SK-N-SH (cell line): Measurements from ENCODE around the gene PEX13. TPM values are rescaled to one million over a fixed set of nuclear protein-coding genes. Genes with fewer than 3 reads are reported as not detected.

Source experiments
- CTCF ChIA-PET: fragments of 300-600, 350-600 bp; formaldehyde crosslinking; extraction: SDS; loops from one replicate; lab custom pipeline; 2021; lab: Yijun Ruan, JAX
- POLR2A ChIA-PET: fragments of 350-600 bp; sonication (Branson Sonifier 250); formaldehyde crosslinking; extraction: SDS; loops from one replicate; lab custom pipeline; 2020; ENCODE audit warnings: antibody characterized with exemption, inconsistent platforms; lab: Yijun Ruan, JAX
- DNase-seq: peaks from one replicate; pipeline ENCODE4 v3.0.0; 2012
- H2AFZ ChIP-seq: fragments of 200-600 bp; sonication (generic); 2 replicates; pipeline ENCODE4 v1.8.1; 2016; ENCODE audit warnings: antibody characterized with exemption, mild to moderate bottlenecking, low read depth
- H3F3A ChIP-seq: fragments of 200-600 bp; sonication (generic); replicated peaks from 2 replicates; pipeline ENCODE3; 2016; ENCODE audit warnings: antibody characterized with exemption, mild to moderate bottlenecking; ENCODE audit not compliant: insufficient read depth
- H3K27ac ChIP-seq, 2 experiments: fragments of 200-500 bp in 1 of 2; fragments of 200-600 bp in 1 of 2; sonication (Bioruptor generic) in 1 of 2; sonication (generic), shearing (Covaris generic) in 1 of 2; 2 replicates each; pipeline versions ENCODE4 v1.5.1 to v1.6.1; 2014 to 2016; ENCODE audit warnings: low read depth in 2 of 2, inconsistent platforms in 1 of 2, low read length in 1 of 2, mild to moderate bottlenecking in 1 of 2, mixed read lengths in 1 of 2
- H3K27me3 ChIP-seq: fragments of 200-600 bp; sonication (generic), shearing (Covaris generic); 2 replicates; pipeline ENCODE4 v1.6.1; 2016; ENCODE audit warnings: mixed run types; ENCODE audit not compliant: insufficient read depth
- H3K36me3 ChIP-seq, 2 experiments: fragments of 200-500 bp in 1 of 2; fragments of 200-600 bp in 1 of 2; sonication (Bioruptor generic) in 1 of 2; sonication (generic) in 1 of 2; replicated peaks in 1 of 2; 2 replicates each; pipeline versions ENCODE3 to v1.5.1; 2014 to 2016; ENCODE audit warnings: low read length in 1 of 2, mild to moderate bottlenecking in 1 of 2; ENCODE audit not compliant: insufficient read depth in 2 of 2, control insufficient read depth in 1 of 2
- H3K4me1 ChIP-seq, 2 experiments: fragments of 200-500 bp in 1 of 2; fragments of 200-600 bp in 1 of 2; sonication (Bioruptor generic) in 1 of 2; sonication (generic), shearing (Covaris generic) in 1 of 2; 2 replicates each; pipeline versions ENCODE4 v1.5.1 to v1.6.1; 2014 to 2016; ENCODE audit warnings: low read depth in 1 of 2, low read length in 1 of 2, mixed run types in 1 of 2; ENCODE audit not compliant: insufficient read depth in 2 of 2, control insufficient read depth in 1 of 2
- H3K4me2 ChIP-seq: fragments of 200-600 bp; sonication (generic), shearing (Covaris generic); 2 replicates; pipeline ENCODE4 v1.6.1; 2017; ENCODE audit warnings: mixed run types
- H3K4me3 ChIP-seq, 2 experiments: fragments of 200-500 bp in 1 of 2; fragments of 200-600 bp in 1 of 2; sonication (Bioruptor generic) in 1 of 2; sonication (generic), shearing (Covaris generic) in 1 of 2; 2 replicates each; pipeline versions ENCODE4 v1.5.1 to v1.8.1; 2014 to 2016; ENCODE audit warnings: low read depth in 2 of 2, inconsistent platforms in 1 of 2, low read length in 1 of 2, mild to moderate bottlenecking in 1 of 2, mixed read lengths in 1 of 2, moderate library complexity in 1 of 2
- H3K79me2 ChIP-seq: fragments of 200-600 bp; sonication (generic); 2 replicates; pipeline ENCODE4 v1.8.1; 2017; ENCODE audit warnings: mild to moderate bottlenecking; ENCODE audit not compliant: insufficient read depth
- H3K9ac ChIP-seq: fragments of 200-600 bp; sonication (generic); 2 replicates; pipeline ENCODE4 v1.6.1; 2017; ENCODE audit warnings: mixed run types
- H3K9me2 ChIP-seq: fragments of 200-600 bp; sonication (generic); 2 replicates; pipeline ENCODE4 v1.6.1; 2017; ENCODE audit warnings: mixed run types
- H3K9me3 ChIP-seq: fragments of 200-600 bp; sonication (generic); 2 replicates; pipeline ENCODE4 v1.6.1; 2017; ENCODE audit warnings: mixed run types, mild to moderate bottlenecking, moderate library complexity
- H4K20me1 ChIP-seq: fragments of 200-600 bp; sonication (generic); 2 replicates; pipeline ENCODE4 v1.6.1; 2017; ENCODE audit warnings: mild to moderate bottlenecking, mixed run types; ENCODE audit not compliant: insufficient read depth
- CHD2 ChIP-seq: fragments of 150-350 bp; IDR thresholded peaks from 2 replicates; pipeline ENCODE4 v1.6.1; 2018; ENCODE audit warnings: low read length; ENCODE audit not compliant: partially characterized antibody
- EP300 ChIP-seq, 2 experiments: IDR thresholded peaks; 2 replicates each; pipeline versions ENCODE4 v1.4.0 to v1.6.1; 2012; ENCODE audit warnings: borderline replicate concordance in 1 of 2, low read depth in 1 of 2, low read length in 1 of 2
- POLR2AphosphoS5 ChIP-seq: IDR thresholded peaks from 2 replicates; pipeline ENCODE4 v1.6.1; 2012; ENCODE audit warnings: low read depth, low read length
- REST ChIP-seq: IDR thresholded peaks from 2 replicates; pipeline ENCODE4 v1.6.1; 2012; ENCODE audit warnings: mild to moderate bottlenecking, low read depth, low read length, moderate library complexity
- SIN3A ChIP-seq: IDR thresholded peaks from 2 replicates; pipeline ENCODE4 v1.6.1; 2012; ENCODE audit warnings: low read depth, mild to moderate bottlenecking, low read length, moderate library complexity, borderline replicate concordance
- TAF1 ChIP-seq: IDR thresholded peaks from 2 replicates; pipeline ENCODE4 v1.6.1; 2012; ENCODE audit warnings: low read depth, mild to moderate bottlenecking, low read length, moderate library complexity, borderline replicate concordance
- TCF12 ChIP-seq: IDR thresholded peaks from 2 replicates; pipeline ENCODE4 v1.4.0; 2012
- USF2 ChIP-seq: fragments of 150-350 bp; IDR thresholded peaks from 2 replicates; pipeline ENCODE4 v1.6.1; 2017; ENCODE audit warnings: antibody characterized with exemption, low read length, low read depth, borderline replicate concordance
- YY1 ChIP-seq: IDR thresholded peaks from 2 replicates; pipeline ENCODE4 v1.4.0; 2012; ENCODE audit warnings: low read depth, mild to moderate bottlenecking
- ZBTB33 ChIP-seq: IDR thresholded peaks from 2 replicates; pipeline ENCODE4 v1.4.0; 2012; ENCODE audit warnings: low read depth, borderline replicate concordance
- WGBS: methylation state at CpG from one replicate; pipeline ENCODE4 v1.1.6; 2017; ENCODE audit warnings: low lambda C conversion rate; 5-methylcytosine and 5-hydroxymethylcytosine counted together
- polyA plus RNA-seq, 3 experiments: library from polyadenylated mRNA; depleted of rRNA; stranded (reverse); fragments of >200 nt; gene quantifications; 2 replicates each; pipeline ENCODE4 v1.2.3, GENCODE V29; 2012

The PEX13 gene
- 10.3 and 12.4 TPM in 2 replicates for polyA plus RNA-seq (2012; rRNA removed)
- polyA plus RNA-seq (2012; cell fraction: cytosol; rRNA removed): 12.3 and 13.0 TPM in 2 replicates
- polyA plus RNA-seq (2012; cell fraction: nucleus; rRNA removed): 6.5 and 9.8 TPM in 2 replicates

GRCh38 chr2:61017556-61018317, at the start of gene PEX13, which contains the start of gene PUS10:
Gene PEX13 (plus strand): TSS chr2:61017720. CDS start chr2:61017760, 40 bp downstream.
Gene PUS10 (minus strand): TSS chr2:61018255. CDS start chr2:61011890, 6,365 bp downstream.
- Histone ChIP-seq H3K27ac (peak within 1 kb of the TSS; percentile 79 to 95), H3K79me2 (peaks cover 71% of the 10 kb centered on the region), H3K36me3 (peaks cover 2 to 19% of the 10 kb centered on the region in 2 experiments), H3K4me1 (peaks cover 0 to 4% of the 10 kb centered on the region in 2 experiments; a peak in 1 of 4 replicates), H3K9me3 (no peaks in the 10 kb centered on the region), H3K27me3 (no peaks in the 10 kb centered on the region), H2AFZ (peak within 1 kb of the TSS; percentile 96), H3K4me2 (peak within 1 kb of the TSS; percentile 79), H3K4me3 (peak within 1 kb of the TSS; percentile 93 to 95), H3K9ac (peak within 1 kb of the TSS; percentile 81), H3K9me2 (no peaks in the 10 kb centered on the region), H4K20me1 (peaks cover 4% of the 10 kb centered on the region; the same call in 1 of the 2 replicates), H3F3A (peaks cover 13% of the 10 kb centered on the region)
- WGBS: under 1% methylated on average over 34 of the region's 39 CpGs
- POLR2A ChIA-PET: no interaction called here
- DNase-seq: peak; percentile 86
- CTCF ChIA-PET: interaction anchor here (1.0 to 1.7 kb wide), 2 partner anchors 19 to 310 kb away, joined by 4 to 7 read pairs; no protein-coding TSS in a partner anchor
- TF ChIP-seq TAF1 (peak; percentile 66; the same call in 1 of the 2 replicates), EP300 (IDR thresholded peaks at IDR 0.05; ENCODE audit: borderline replicate concordance in 1 of 2, low read depth in 1 of 2, low read length in 1 of 2) (0 out of 4 replicates have a peak, but pooled peaks of 1 of the 2 experiments have one; percentile 9), CHD2 (peak; percentile 56), REST (peak; percentile 34; the same call in 1 of the 2 replicates), YY1 (peak; percentile 80; the same call in 1 of the 2 replicates), TCF12 (no peak), POLR2AphosphoS5 (peak; percentile 42; the same call in 1 of the 2 replicates), ZBTB33 (no peak), USF2 (no peak), SIN3A (0 out of 2 replicates have a peak, but pooled peaks have one; percentile 5)
